ENCODE results near the gene ENGASE.

The ENGASE gene

DNA sequence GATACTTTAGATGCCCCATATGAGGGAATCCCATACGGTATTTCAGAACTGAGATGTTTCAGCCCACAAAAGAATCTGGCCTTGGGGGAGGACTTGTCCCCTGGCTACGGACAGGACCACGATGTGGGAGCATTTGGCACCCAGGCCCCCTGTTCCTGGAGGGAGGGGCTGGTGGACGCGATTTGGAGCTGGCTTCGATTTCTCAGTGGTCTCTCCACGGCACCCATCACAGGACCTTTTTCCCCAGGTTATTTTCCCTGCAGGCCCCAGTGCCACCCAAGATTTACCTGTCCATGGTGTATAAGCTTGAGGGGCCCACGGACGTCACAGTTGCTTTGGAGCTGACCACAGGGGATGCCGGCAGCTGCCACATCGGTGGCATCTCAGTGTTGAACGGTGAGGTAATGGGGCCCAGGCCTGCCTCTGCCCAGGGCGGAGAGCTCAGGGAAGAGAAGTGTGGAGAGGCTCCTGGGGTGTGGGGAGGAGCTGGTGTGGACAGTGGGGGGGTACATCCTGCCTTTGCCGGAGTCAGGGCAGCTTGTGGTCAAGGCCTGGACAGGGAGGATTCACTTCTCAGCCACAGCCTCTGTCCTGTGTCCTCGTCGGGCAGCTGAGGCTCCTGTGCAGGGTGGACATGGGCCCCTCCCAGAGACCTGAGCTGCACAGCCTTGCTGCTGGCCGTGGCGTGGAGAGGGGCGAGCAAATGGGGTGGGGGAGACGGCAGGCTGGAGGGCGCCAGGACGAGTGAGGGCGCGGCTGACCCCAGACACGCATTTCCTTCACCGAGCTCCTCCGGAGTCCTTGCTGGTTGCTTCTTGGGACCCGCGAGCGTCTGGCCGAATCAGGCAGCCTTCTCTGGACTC is 9.9 kb downstream of the ENGASE start:
- no peak for DNase-seq
- Histone ChIP-seq H3K9ac (ENCODE audit: low read length) (no peak overlapping the region), H2BK12ac (ENCODE audit: low read length) (no peak overlapping the region), H2AK5ac (ENCODE audit: low read length) (no peak overlapping the region), H3K9me3 (ENCODE audit: insufficient read depth, low read depth, low read length) (no peaks in the 10 kb centered on the region), H3K18ac (ENCODE audit: low read length) (no peak overlapping the region), H3K23ac (ENCODE audit: low read length) (no peak overlapping the region), H2BK120ac (ENCODE audit: insufficient read depth, low read length, poor library complexity) (no peak overlapping the region), H3K36me3 (ENCODE audit: control insufficient read depth in 1 of 2, insufficient read depth in 2 of 2, low read length in 2 of 2) (peaks cover 8 to 14% of the 10 kb centered on the region in 2 experiments), H3K14ac (ENCODE audit: low read length) (no peak overlapping the region), H3K4ac (ENCODE audit: low read depth, low read length) (no peak overlapping the region), H3K27ac (ENCODE audit: low read depth, low read length) (no peak overlapping the region), H3K4me3 (ENCODE audit: low read depth, low read length) (no peak overlapping the region), H3K4me2 (ENCODE audit: low read length) (no peak overlapping the region), H2BK5ac (ENCODE audit: low read depth, low read length, poor library complexity) (no peak overlapping the region), H3K79me1 (ENCODE audit: low read length) (no peaks in the 10 kb centered on the region), H4K8ac (ENCODE audit: low read depth, low read length) (no peak overlapping the region), H2AFZ (ENCODE audit: insufficient read depth, low read length, poor library complexity) (no peak overlapping the region), H3K27me3 (ENCODE audit: insufficient read depth, low read length) (no peaks in the 10 kb centered on the region), H4K91ac (ENCODE audit: low read depth, low read length) (no peak overlapping the region), H4K12ac (ENCODE audit: low read depth, low read length) (no peak overlapping the region), H3K4me1 (ENCODE audit: control insufficient read depth in 1 of 2, insufficient read depth in 2 of 2, low read length in 2 of 2) (no peaks in the 10 kb centered on the region), H3K79me2 (ENCODE audit: control insufficient read depth, insufficient read depth, low read length, poor library complexity) (no peaks in the 10 kb centered on the region)
- WGBS (ENCODE audit: extremely low coverage, insufficient coverage, insufficient read length) = no CpG with 5 or more reads among the region's 31 CpGs

DNA sequence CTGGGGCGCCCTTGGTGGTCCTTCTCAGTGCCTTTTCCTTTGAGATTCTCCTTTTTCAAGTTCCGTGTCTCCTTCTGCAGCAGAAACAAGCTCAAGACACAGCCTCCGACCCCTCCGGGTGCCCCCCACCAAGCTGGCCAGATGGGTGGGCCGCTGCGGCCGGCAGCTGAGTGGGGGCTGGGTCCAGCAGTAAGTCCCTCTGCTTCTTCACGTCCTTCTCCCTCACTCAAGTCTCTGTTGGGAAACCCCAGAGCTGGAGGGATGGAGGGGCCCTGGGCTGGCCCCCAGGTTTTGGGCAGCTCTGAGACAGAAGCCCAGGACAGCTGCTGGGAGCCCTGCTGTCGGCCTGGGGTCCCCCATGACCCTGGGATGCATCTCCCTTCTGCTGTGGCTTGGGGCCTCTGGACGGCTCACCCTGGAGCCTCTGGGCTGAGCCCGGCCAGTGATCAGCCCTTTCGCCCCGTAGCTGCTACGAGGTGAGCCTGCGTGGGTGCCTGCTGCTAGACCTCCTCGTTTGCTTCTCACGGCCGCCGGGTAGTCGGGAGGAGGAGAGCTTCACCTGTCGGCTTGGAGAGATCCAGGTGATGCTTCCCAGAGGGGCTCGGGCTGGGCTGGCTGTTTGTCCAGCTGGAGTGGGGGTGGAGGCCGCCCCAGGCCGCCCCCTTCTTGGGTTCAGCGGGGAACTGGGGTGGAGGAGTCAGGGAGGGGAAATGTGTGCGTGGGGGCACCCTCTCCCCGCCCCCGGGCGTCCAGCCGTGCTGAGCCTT is 10.7 kb downstream of the ENGASE start:
- Histone ChIP-seq H4K8ac (ENCODE audit: low read depth, low read length) (no peak overlapping the region), H3K79me1 (ENCODE audit: low read length) (no peaks in the 10 kb centered on the region), H3K4ac (ENCODE audit: low read depth, low read length) (no peak overlapping the region), H3K27ac (ENCODE audit: low read depth, low read length) (no peak overlapping the region), H4K12ac (ENCODE audit: low read depth, low read length) (no peak overlapping the region), H3K79me2 (ENCODE audit: control insufficient read depth, insufficient read depth, low read length, poor library complexity) (no peaks in the 10 kb centered on the region), H3K36me3 (ENCODE audit: control insufficient read depth in 1 of 2, insufficient read depth in 2 of 2, low read length in 2 of 2) (peaks cover 6 to 13% of the 10 kb centered on the region in 2 experiments), H3K18ac (ENCODE audit: low read length) (no peak overlapping the region), H3K4me2 (ENCODE audit: low read length) (no peak overlapping the region), H3K14ac (ENCODE audit: low read length) (no peak overlapping the region), H2BK120ac (ENCODE audit: insufficient read depth, low read length, poor library complexity) (no peak overlapping the region), H2AFZ (ENCODE audit: insufficient read depth, low read length, poor library complexity) (no peak overlapping the region), H3K9me3 (ENCODE audit: insufficient read depth, low read depth, low read length) (no peaks in the 10 kb centered on the region), H3K23ac (ENCODE audit: low read length) (no peak overlapping the region), H3K4me3 (ENCODE audit: low read depth, low read length) (no peak overlapping the region), H4K91ac (ENCODE audit: low read depth, low read length) (no peak overlapping the region), H2BK5ac (ENCODE audit: low read depth, low read length, poor library complexity) (no peak overlapping the region), H2AK5ac (ENCODE audit: low read length) (no peak overlapping the region), H2BK12ac (ENCODE audit: low read length) (no peak overlapping the region), H3K4me1 (ENCODE audit: control insufficient read depth in 1 of 2, insufficient read depth in 2 of 2, low read length in 2 of 2) (no peaks in the 10 kb centered on the region), H3K9ac (ENCODE audit: low read length) (no peak overlapping the region), H3K27me3 (ENCODE audit: insufficient read depth, low read length) (no peaks in the 10 kb centered on the region)
- WGBS (ENCODE audit: extremely low coverage, insufficient coverage, insufficient read length) = no CpG with 5 or more reads among the region's 30 CpGs
- DNase-seq = no peak

DNA sequence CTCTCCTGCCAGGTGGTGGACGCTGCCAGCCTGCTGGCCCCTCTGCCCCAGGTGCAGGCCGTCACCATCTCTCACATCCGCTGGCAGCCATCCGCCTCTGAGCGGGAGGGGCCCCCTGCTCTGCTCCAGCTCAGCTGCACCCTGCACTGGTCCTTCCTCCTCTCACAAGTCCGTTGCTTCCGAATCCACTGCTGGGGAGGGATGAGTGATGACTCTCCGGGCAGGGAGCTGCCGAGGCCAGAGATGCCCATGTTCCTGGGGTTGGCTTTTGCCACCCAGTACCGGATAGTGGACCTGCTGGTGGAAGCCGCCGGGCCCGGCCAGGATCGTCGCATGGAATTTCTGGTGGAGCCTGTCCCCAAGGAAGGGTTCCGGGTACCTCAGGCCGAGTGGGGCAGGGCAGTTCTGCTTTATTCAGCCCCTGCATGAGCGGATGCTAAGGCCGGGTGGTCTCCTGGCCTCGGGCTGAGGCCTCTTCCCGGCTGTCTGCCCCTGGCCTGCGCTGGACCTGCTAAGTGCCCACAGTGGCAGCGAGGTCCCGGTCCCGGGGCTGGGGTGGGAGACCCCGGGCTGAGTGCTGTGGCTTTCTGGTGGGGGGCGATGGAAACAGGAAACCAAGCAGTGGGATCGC is 11.4 kb downstream of the ENGASE start:
- DNase-seq = no peak
- no peak overlapping the region for H2BK120ac ChIP-seq (ENCODE audit: insufficient read depth, low read length, poor library complexity)
- H3K27ac ChIP-seq (ENCODE audit: low read depth, low read length) = no peak overlapping the region
- H2BK12ac ChIP-seq (ENCODE audit: low read length) = no peak overlapping the region
- H4K91ac ChIP-seq (ENCODE audit: low read depth, low read length) = no peak overlapping the region
- H3K4me3 ChIP-seq (ENCODE audit: low read depth, low read length) = no peak overlapping the region
- no peak overlapping the region for H3K9ac ChIP-seq (ENCODE audit: low read length)
- H3K14ac ChIP-seq (ENCODE audit: low read length) = no peak overlapping the region
- no CpG with 5 or more reads among the region's 28 CpGs for WGBS (ENCODE audit: extremely low coverage, insufficient coverage, insufficient read length)
- H3K4me1 ChIP-seq (ENCODE audit: control insufficient read depth in 1 of 2, insufficient read depth in 2 of 2, low read length in 2 of 2) = no peaks in the 10 kb centered on the region
- H3K23ac ChIP-seq (ENCODE audit: low read length) = no peak overlapping the region
- no peak overlapping the region for H3K4me2 ChIP-seq (ENCODE audit: low read length)
- H4K8ac ChIP-seq (ENCODE audit: low read depth, low read length) = no peak overlapping the region
- H3K27me3 ChIP-seq (ENCODE audit: insufficient read depth, low read length) = no peaks in the 10 kb centered on the region
- no peak overlapping the region for H3K18ac ChIP-seq (ENCODE audit: low read length)
- H4K12ac ChIP-seq (ENCODE audit: low read depth, low read length) = no peak overlapping the region
- H3K9me3 ChIP-seq (ENCODE audit: insufficient read depth, low read depth, low read length) = no peaks in the 10 kb centered on the region
- no peak overlapping the region for H2BK5ac ChIP-seq (ENCODE audit: low read depth, low read length, poor library complexity)
- no peak overlapping the region for H2AK5ac ChIP-seq (ENCODE audit: low read length)
- H3K79me2 ChIP-seq (ENCODE audit: control insufficient read depth, insufficient read depth, low read length, poor library complexity) = no peaks in the 10 kb centered on the region
- H2AFZ ChIP-seq (ENCODE audit: insufficient read depth, low read length, poor library complexity) = no peak overlapping the region
- no peak overlapping the region for H3K4ac ChIP-seq (ENCODE audit: low read depth, low read length)
- H3K79me1 ChIP-seq (ENCODE audit: low read length) = no peaks in the 10 kb centered on the region
- H3K36me3 ChIP-seq (ENCODE audit: control insufficient read depth in 1 of 2, insufficient read depth in 2 of 2, low read length in 2 of 2) = peaks cover 3 to 7% of the 10 kb centered on the region in 2 experiments

DNA sequence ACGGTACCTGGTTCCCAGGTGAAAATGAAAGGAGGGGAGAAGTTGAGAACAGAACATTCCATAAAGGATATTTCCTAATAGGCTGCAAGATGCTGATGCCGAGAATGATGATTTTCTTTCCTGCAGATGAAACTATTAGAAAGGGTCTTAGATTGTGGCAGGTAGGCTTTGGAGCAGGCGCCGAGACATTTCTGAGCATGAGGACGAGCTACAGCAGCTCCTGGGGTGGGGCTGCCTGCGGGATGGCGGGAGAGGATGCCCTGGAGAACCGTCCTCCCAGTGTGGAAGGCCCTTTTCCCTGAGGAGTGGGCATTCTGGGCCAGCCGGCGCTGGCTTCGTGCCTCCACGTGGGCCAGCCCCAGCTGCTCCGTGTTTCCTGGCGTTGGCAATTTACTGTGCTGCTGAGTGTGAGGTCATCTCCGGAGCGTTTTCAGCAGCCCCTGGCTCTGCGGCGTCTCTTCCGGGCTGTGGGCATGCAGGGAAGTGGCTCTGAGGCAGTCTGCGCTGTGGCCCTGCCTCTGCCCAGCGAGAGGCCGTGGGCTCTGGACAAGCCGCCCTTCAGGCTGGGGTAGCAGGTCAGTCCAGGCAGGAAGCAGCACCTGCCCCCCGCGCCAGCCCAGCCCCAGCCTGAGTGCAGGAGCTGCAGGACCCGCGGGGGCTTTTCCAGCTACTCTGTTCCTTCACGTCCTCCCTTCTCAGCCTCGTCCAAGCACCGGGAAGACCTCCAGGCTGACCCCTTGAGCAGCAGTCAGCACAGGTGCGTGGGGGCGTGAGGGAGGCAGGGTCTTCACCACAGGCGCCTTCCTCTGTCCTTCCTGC is 12.2 kb downstream of the ENGASE start:
- no peaks in the 10 kb centered on the region for H3K4me1 ChIP-seq (ENCODE audit: control insufficient read depth in 1 of 2, insufficient read depth in 2 of 2, low read length in 2 of 2)
- H3K79me1 ChIP-seq (ENCODE audit: low read length) = no peaks in the 10 kb centered on the region
- no peak overlapping the region for H2AK5ac ChIP-seq (ENCODE audit: low read length)
- H3K23ac ChIP-seq (ENCODE audit: low read length) = no peak overlapping the region
- H3K4me3 ChIP-seq (ENCODE audit: low read depth, low read length) = no peak overlapping the region
- no peak overlapping the region for H4K8ac ChIP-seq (ENCODE audit: low read depth, low read length)
- WGBS (ENCODE audit: extremely low coverage, insufficient coverage, insufficient read length) = no CpG with 5 or more reads among the region's 33 CpGs
- peaks cover 2 to 7% of the 10 kb centered on the region in 2 experiments for H3K36me3 ChIP-seq (ENCODE audit: control insufficient read depth in 1 of 2, insufficient read depth in 2 of 2, low read length in 2 of 2)
- H4K12ac ChIP-seq (ENCODE audit: low read depth, low read length) = no peak overlapping the region
- no peak overlapping the region for H3K4ac ChIP-seq (ENCODE audit: low read depth, low read length)
- H2BK120ac ChIP-seq (ENCODE audit: insufficient read depth, low read length, poor library complexity) = no peak overlapping the region
- no peak overlapping the region for H3K4me2 ChIP-seq (ENCODE audit: low read length)
- H2AFZ ChIP-seq (ENCODE audit: insufficient read depth, low read length, poor library complexity) = no peak overlapping the region
- no peak overlapping the region for H3K27ac ChIP-seq (ENCODE audit: low read depth, low read length)
- no peaks in the 10 kb centered on the region for H3K79me2 ChIP-seq (ENCODE audit: control insufficient read depth, insufficient read depth, low read length, poor library complexity)
- H3K27me3 ChIP-seq (ENCODE audit: insufficient read depth, low read length) = no peaks in the 10 kb centered on the region
- H3K9me3 ChIP-seq (ENCODE audit: insufficient read depth, low read depth, low read length) = no peaks in the 10 kb centered on the region
- no peak overlapping the region for H2BK12ac ChIP-seq (ENCODE audit: low read length)
- H2BK5ac ChIP-seq (ENCODE audit: low read depth, low read length, poor library complexity) = no peak overlapping the region
- DNase-seq = no peak
- H4K91ac ChIP-seq (ENCODE audit: low read depth, low read length) = no peak overlapping the region
- no peak overlapping the region for H3K14ac ChIP-seq (ENCODE audit: low read length)
- H3K18ac ChIP-seq (ENCODE audit: low read length) = no peak overlapping the region
- no peak overlapping the region for H3K9ac ChIP-seq (ENCODE audit: low read length)
